GM18520 (cell line): ENCODE data around the gene ERGIC2.
"Not testable (repeated sequence)": the region's sequence is repeated elsewhere in the genome, so short reads cannot be mapped to it uniquely, and the experiment has no call there.

Experiments used
- ATAC-seq: cut with Tn5 transposase; IDR thresholded peaks from one replicate; pipeline ENCODE4 v1.9.1; 2021; ENCODE audit not compliant: unreplicated experiment

The ERGIC2 gene

GRCh38 chr12:29380536-29381523 lies at the start of gene ERGIC2:
ERGIC2 (minus strand) TSS chr12:29381172; CDS start chr12:29371633, 9,539 bp downstream.
- ATAC-seq, result peak; percentile 99

GRCh38 chr12:29430716-29431044 lies 49.7 kb upstream of the ERGIC2 start:
- ATAC-seq, result no peak

- ATAC-seq, result no peak
Measured at GRCh38 chr12:29429999-29430715, 49.2 kb upstream of the ERGIC2 start.

GRCh38 chr12:29428633-29429032 lies 47.7 kb upstream of the ERGIC2 start:
- ATAC-seq, result peak; percentile 40

GRCh38 chr12:29427964-29428363 lies 47.0 kb upstream of the ERGIC2 start:
- ATAC-seq, result peak; percentile 89

- ATAC-seq, result no peak
Measured at GRCh38 chr12:29426498-29426897, 45.5 kb upstream of the ERGIC2 start.

- ATAC-seq, result no peak
Measured at GRCh38 chr12:29425722-29426121, 44.8 kb upstream of the ERGIC2 start.

- ATAC-seq, result no peak
Measured at GRCh38 chr12:29416748-29417147, 35.8 kb upstream of the ERGIC2 start.

GRCh38 chr12:29415111-29415510 lies 34.1 kb upstream of the ERGIC2 start:
- ATAC-seq, result no peak

- no peak for ATAC-seq
Measured at GRCh38 chr12:29414368-29414767, 33.4 kb upstream of the ERGIC2 start.

- ATAC-seq, result no peak
Measured at GRCh38 chr12:29405561-29405960, 24.6 kb upstream of the ERGIC2 start.

GRCh38 chr12:29403991-29404390 lies 23.0 kb upstream of the ERGIC2 start:
- ATAC-seq, result no peak

- no peak for ATAC-seq
Measured at GRCh38 chr12:29402437-29402836, 21.5 kb upstream of the ERGIC2 start.

- peak; percentile 79 for ATAC-seq
Measured at GRCh38 chr12:29398495-29398894, 17.5 kb upstream of the ERGIC2 start.

- no peak for ATAC-seq
Measured at GRCh38 chr12:29396774-29397173, 15.8 kb upstream of the ERGIC2 start.

GRCh38 chr12:29395356-29395755 lies 14.4 kb upstream of the ERGIC2 start:
- ATAC-seq, result no peak

- not testable (repeated sequence) for ATAC-seq
Measured at GRCh38 chr12:29390419-29390818, 9.4 kb upstream of the ERGIC2 start.

GRCh38 chr12:29389295-29389919 lies 8.4 kb upstream of the ERGIC2 start:
- no peak for ATAC-seq

- ATAC-seq, result not testable (repeated sequence)
Measured at GRCh38 chr12:29386084-29386680, 5.2 kb upstream of the ERGIC2 start.

GRCh38 chr12:29385194-29385593 lies 4.2 kb upstream of the ERGIC2 start:
- not testable (repeated sequence) for ATAC-seq

GRCh38 chr12:29382251-29382650 lies 1.3 kb upstream of the ERGIC2 start:
- no peak for ATAC-seq
